ENCODE results near the gene TLL1.

TLL1 gene

GRCh38 chr4:165915215-165915614 is 42.2 kb downstream of the TLL1 start:
- peak; percentile 10 for DNase-seq (ENCODE audit: low read depth)
- H3K4me3 ChIP-seq (ENCODE audit: control insufficient read depth, low read depth, low read length) = no peak overlapping the region
- TF ChIP-seq, protein P1, sequence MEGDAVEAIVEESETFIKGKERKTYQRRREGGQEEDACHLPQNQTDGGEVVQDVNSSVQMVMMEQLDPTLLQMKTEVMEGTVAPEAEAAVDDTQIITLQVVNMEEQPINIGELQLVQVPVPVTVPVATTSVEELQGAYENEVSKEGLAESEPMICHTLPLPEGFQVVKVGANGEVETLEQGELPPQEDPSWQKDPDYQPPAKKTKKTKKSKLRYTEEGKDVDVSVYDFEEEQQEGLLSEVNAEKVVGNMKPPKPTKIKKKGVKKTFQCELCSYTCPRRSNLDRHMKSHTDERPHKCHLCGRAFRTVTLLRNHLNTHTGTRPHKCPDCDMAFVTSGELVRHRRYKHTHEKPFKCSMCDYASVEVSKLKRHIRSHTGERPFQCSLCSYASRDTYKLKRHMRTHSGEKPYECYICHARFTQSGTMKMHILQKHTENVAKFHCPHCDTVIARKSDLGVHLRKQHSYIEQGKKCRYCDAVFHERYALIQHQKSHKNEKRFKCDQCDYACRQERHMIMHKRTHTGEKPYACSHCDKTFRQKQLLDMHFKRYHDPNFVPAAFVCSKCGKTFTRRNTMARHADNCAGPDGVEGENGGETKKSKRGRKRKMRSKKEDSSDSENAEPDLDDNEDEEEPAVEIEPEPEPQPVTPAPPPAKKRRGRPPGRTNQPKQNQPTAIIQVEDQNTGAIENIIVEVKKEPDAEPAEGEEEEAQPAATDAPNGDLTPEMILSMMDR (conservative IDR thresholded peaks at IDR 0.05; ENCODE audit: control insufficient read depth, insufficient read depth, low read depth, low read length) = no peak

DNA sequence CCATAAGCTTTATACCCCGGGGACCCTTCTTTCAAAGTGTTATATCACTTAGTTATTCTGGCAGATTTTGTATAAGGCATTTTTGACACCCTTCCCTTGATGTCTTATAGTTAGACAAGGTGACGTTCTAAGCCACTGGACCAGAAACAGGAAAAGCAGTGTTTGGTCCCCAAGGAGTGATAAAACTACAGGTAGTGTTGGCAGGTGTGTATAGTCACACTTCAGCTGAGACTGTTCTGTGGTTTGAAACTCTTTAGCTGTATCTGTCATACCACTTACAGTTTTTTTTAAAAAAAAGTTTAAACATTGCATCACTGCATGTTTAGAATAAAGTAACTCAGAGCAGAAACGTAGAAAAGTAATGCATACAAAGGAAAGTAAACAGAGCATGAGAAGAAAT is 48.5 kb downstream of the TLL1 start:
- no peak overlapping the region for H3K4me3 ChIP-seq (ENCODE audit: control insufficient read depth, low read depth, low read length)
- no peak for DNase-seq (ENCODE audit: low read depth)
- TF ChIP-seq, protein P1 (conservative IDR thresholded peaks at IDR 0.05; ENCODE audit: control insufficient read depth, insufficient read depth, low read depth, low read length) = no peak

GRCh38 chr4:165922747-165923146 is 49.7 kb downstream of the TLL1 start:
- DNase-seq (ENCODE audit: low read depth) = no peak
- H3K4me3 ChIP-seq (ENCODE audit: control insufficient read depth, low read depth, low read length) = no peak overlapping the region
- TF ChIP-seq, protein P1 (conservative IDR thresholded peaks at IDR 0.05; ENCODE audit: control insufficient read depth, insufficient read depth, low read depth, low read length) = no peak

GRCh38 chr4:165926307-165926706 is 53.3 kb downstream of the TLL1 start:
- TF ChIP-seq, protein P1 (conservative IDR thresholded peaks at IDR 0.05; ENCODE audit: control insufficient read depth, insufficient read depth, low read depth, low read length) = no peak
- no peak for DNase-seq (ENCODE audit: low read depth)
- no peak overlapping the region for H3K4me3 ChIP-seq (ENCODE audit: control insufficient read depth, low read depth, low read length)

DNA sequence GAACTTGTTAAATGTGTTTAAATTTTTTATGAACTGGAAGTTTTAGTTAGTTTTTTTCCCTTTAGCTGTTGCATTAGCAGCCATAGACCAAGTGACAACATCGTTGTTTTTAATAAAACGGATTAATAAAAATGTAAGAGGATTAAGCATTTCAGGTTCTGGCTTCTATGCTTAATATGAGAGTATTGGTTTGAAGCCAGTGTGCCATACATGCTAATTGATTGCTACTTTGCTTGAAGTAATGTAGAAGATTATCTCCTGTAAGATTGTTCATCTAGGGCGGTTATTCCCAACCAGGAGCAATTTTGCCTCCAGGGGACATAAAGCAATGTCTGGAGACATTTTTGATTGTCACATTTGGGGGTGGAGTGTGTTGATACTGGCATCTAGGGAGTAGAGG is 54.3 kb downstream of the TLL1 start:
- DNase-seq (ENCODE audit: low read depth) = no peak
- TF ChIP-seq, protein P1 (conservative IDR thresholded peaks at IDR 0.05; ENCODE audit: control insufficient read depth, insufficient read depth, low read depth, low read length) = no peak
- H3K4me3 ChIP-seq (ENCODE audit: control insufficient read depth, low read depth, low read length) = no peak overlapping the region

GRCh38 chr4:165927815-165928214 is 54.8 kb downstream of the TLL1 start:
- TF ChIP-seq, protein P1 (conservative IDR thresholded peaks at IDR 0.05; ENCODE audit: control insufficient read depth, insufficient read depth, low read depth, low read length) = no peak
- no peak for DNase-seq (ENCODE audit: low read depth)
- no peak overlapping the region for H3K4me3 ChIP-seq (ENCODE audit: control insufficient read depth, low read depth, low read length)

DNA sequence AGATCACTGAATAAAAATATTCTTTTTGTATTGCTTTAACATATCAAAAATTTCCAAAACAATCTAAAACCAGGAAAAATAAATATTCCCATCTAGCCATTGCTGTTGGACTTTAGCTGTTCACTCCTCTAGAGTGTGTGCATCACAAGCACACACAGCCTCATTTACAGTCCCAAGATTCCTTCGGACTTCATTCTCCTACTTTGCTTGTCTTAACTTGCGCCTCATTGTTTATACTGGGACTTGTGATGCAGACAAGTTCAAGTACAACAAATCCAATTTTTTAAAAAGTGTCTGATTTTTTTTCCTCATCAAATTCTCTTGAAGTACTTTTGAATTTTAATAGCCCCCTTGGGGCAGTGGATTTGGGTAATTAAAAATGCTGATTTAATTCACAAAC is 55.6 kb downstream of the TLL1 start:
- H3K4me3 ChIP-seq (ENCODE audit: control insufficient read depth, low read depth, low read length) = no peak overlapping the region
- no peak for DNase-seq (ENCODE audit: low read depth)
- TF ChIP-seq, protein P1 (conservative IDR thresholded peaks at IDR 0.05; ENCODE audit: control insufficient read depth, insufficient read depth, low read depth, low read length) = no peak

Data from fibroblast of mammary gland (primary cell).